Measurements from ENCODE around the gene SH3TC1. TPM values are rescaled to one million over a fixed set of nuclear protein-coding genes. Genes with fewer than 3 reads are reported as not detected.
A peak's percentile ranks its signal among the peaks of the same experiment; 100 is the strongest.

Gene SH3TC1
- polyA plus RNA-seq, 3 donors = 36.9 to 85.7 (median 41.9) TPM

GRCh38 chr4:8233672-8234484 lies 34.8 kb downstream of the SH3TC1 start:
- Histone ChIP-seq H3K4me3 (replicated peaks in 1 of 3; ENCODE audit: low read depth in 2 of 3, low read length in 3 of 3) (no peak overlapping the region), H3K79me2 (ENCODE audit: insufficient read depth, low read length) (peaks cover 1% of the 10 kb centered on the region), H3K27me3 (ENCODE audit: control insufficient read depth in 2 of 2, insufficient read depth in 2 of 2, low read length in 2 of 2) (no peaks in the 10 kb centered on the region), H3K9ac (ENCODE audit: insufficient read depth, low read length, poor library complexity, severe bottlenecking) (no peak overlapping the region), H3K36me3 (replicated peaks in 1 of 2; ENCODE audit: control insufficient read depth in 1 of 2, insufficient read depth in 2 of 2, low read length in 2 of 2) (peaks cover 81 to 88% of the 10 kb centered on the region in 2 donors), H3K4me1 (ENCODE audit: control insufficient read depth in 1 of 2, insufficient read depth in 2 of 2, low read length in 2 of 2) (peaks cover 0 to 2% of the 10 kb centered on the region in 2 donors), H3K27ac (ENCODE audit: low read depth in 1 of 2, low read length in 2 of 2) (no peak overlapping the region), H3K9me3 (replicated peaks in 1 of 2; ENCODE audit: control insufficient read depth in 1 of 2, insufficient read depth in 1 of 2, low read length in 2 of 2) (no peaks in the 10 kb centered on the region), H4K20me1 (ENCODE audit: insufficient read depth, low read length) (peaks cover 98% of the 10 kb centered on the region), H3K4me2 (replicated peaks; ENCODE audit: extremely low read depth, low read length, poor library complexity, severe bottlenecking) (no peak overlapping the region), H2AFZ (ENCODE audit: insufficient read depth, low read depth, low read length, poor library complexity, severe bottlenecking) (no peak overlapping the region)
- WGBS (ENCODE audit: insufficient coverage) = 98% methylated on average over 4 of the region's 4 CpGs
- Mint-ChIP-seq H3K36me3 (peaks cover 31 to 34% of the 10 kb centered on the region in 2 donors), H3K4me1 (peaks cover 7% of the 10 kb centered on the region), H3K27me3 (ENCODE audit: low read depth in 3 of 3) (no peaks in the 10 kb centered on the region), H3K9me3 (peaks cover 0 to 2% (median 0%) of the 10 kb centered on the region in 7 donors), H3K4me3 (no peak overlapping the region), H3K27ac (no peak overlapping the region)
- no peak for DNase-seq
- intact Hi-C loops (cut with micrococcal nuclease) = no loop called here
- TF ChIP-seq CTCF (IDR thresholded peaks at IDR 0.05) = no peak

- no peaks in the 10 kb centered on the region for H3K9me3 ChIP-seq (replicated peaks in 1 of 2; ENCODE audit: control insufficient read depth in 1 of 2, insufficient read depth in 1 of 2, low read length in 2 of 2)
- peaks cover 87 to 93% of the 10 kb centered on the region in 2 donors for H3K36me3 ChIP-seq (replicated peaks in 1 of 2; ENCODE audit: control insufficient read depth in 1 of 2, insufficient read depth in 2 of 2, low read length in 2 of 2)
- no peak for TF ChIP-seq CTCF (IDR thresholded peaks at IDR 0.05)
- Mint-ChIP-seq H3K27ac (peak overlapping the region in 1 of 7 donors; percentile 57), H3K9me3 (peaks cover 0 to 2% (median 0%) of the 10 kb centered on the region in 7 donors), H3K4me3 (no peak overlapping the region), H3K4me1 (peaks cover 12% of the 10 kb centered on the region), H3K27me3 (ENCODE audit: low read depth in 3 of 3) (peaks cover 0 to 1% (median 0%) of the 10 kb centered on the region in 3 donors), H3K36me3 (peaks cover 32 to 40% of the 10 kb centered on the region in 2 donors)
- intact Hi-C loops (cut with micrococcal nuclease) = no loop called here
- H4K20me1 ChIP-seq (ENCODE audit: insufficient read depth, low read length) = peaks cover 98% of the 10 kb centered on the region
- H3K27ac ChIP-seq (ENCODE audit: low read depth in 1 of 2, low read length in 2 of 2) = no peak overlapping the region
- peaks cover 3 to 6% of the 10 kb centered on the region in 2 donors for H3K4me1 ChIP-seq (ENCODE audit: control insufficient read depth in 1 of 2, insufficient read depth in 2 of 2, low read length in 2 of 2)
- no peaks in the 10 kb centered on the region for H3K79me2 ChIP-seq (ENCODE audit: insufficient read depth, low read length)
- H3K27me3 ChIP-seq (ENCODE audit: control insufficient read depth in 2 of 2, insufficient read depth in 2 of 2, low read length in 2 of 2) = no peaks in the 10 kb centered on the region
- H2AFZ ChIP-seq (ENCODE audit: insufficient read depth, low read depth, low read length, poor library complexity, severe bottlenecking) = no peak overlapping the region
- 89% methylated on average over 1 of the region's 1 CpG for WGBS (ENCODE audit: insufficient coverage)
- no peak for DNase-seq
- H3K9ac ChIP-seq (ENCODE audit: insufficient read depth, low read length, poor library complexity, severe bottlenecking) = no peak overlapping the region
- no peak overlapping the region for H3K4me2 ChIP-seq (replicated peaks; ENCODE audit: extremely low read depth, low read length, poor library complexity, severe bottlenecking)
- H3K4me3 ChIP-seq (replicated peaks in 1 of 3; ENCODE audit: low read depth in 2 of 3, low read length in 3 of 3) = no peak overlapping the region
Measured at GRCh38 chr4:8234715-8235114, 35.6 kb downstream of the SH3TC1 start.

All from CD14-positive monocyte (primary cell).